PC-3 (cell line): ENCODE data around the gene CD44. TPM values are rescaled to one million over a fixed set of nuclear protein-coding genes. Genes with fewer than 3 reads are reported as not detected.

ENCODE experiments used
- ATAC-seq: fragments of 200-7000 bp; cut with Tn5 transposase; 2 replicates; pipeline ENCODE4 v1.9.1; 2020; ENCODE audit warnings: mild to moderate bottlenecking, moderate library complexity
- BruUV-seq: library from RNA; stranded (reverse); fragments of 400-500 nt; replicated peaks from 2 replicates; lab custom pipeline; 2021; lab: Mats Ljungman, UMichigan
- CTCF ChIA-PET: fragments of 300-600 bp; sonication (Branson Sonifier 250); formaldehyde crosslinking; loops from one replicate; lab custom pipeline; 2022; ENCODE audit warnings: antibody characterized with exemption; lab: Charles Lee
- POLR2A ChIA-PET: fragments of 300-600 bp; sonication (Branson Sonifier 250); formaldehyde crosslinking; loops from one replicate; lab custom pipeline; 2022; ENCODE audit warnings: antibody characterized with exemption; ENCODE audit not compliant: unreplicated experiment; lab: Charles Lee
- DNase-seq: peaks from one replicate; pipeline ENCODE4 v3.0.0-alpha.2; 2015
- H2AFZ ChIP-seq: fragments of 300-600 bp; sonication (generic); 2 replicates; pipeline ENCODE4 v1.6.0; 2016; ENCODE audit warnings: antibody characterized with exemption, low read length
- H3F3A ChIP-seq: fragments of 300-600 bp; sonication (generic); one replicate; pipeline ENCODE4 v1.6.0; 2017; ENCODE audit warnings: antibody characterized with exemption, low read length, control low read depth, mild to moderate bottlenecking; ENCODE audit not compliant: unreplicated experiment
- H3K27ac ChIP-seq: fragments of 300-600 bp; sonication (generic); 2 replicates; pipeline ENCODE4 v1.5.1; 2016; ENCODE audit warnings: mild to moderate bottlenecking, low read length
- H3K27me3 ChIP-seq: fragments of 300-600 bp; sonication (generic); 2 replicates; pipeline ENCODE4 v1.6.1; 2016; ENCODE audit warnings: low read length, mixed read lengths
- H3K36me3 ChIP-seq: fragments of 300-600 bp; sonication (generic); 2 replicates; pipeline ENCODE4 v1.6.1; 2016; ENCODE audit warnings: low read depth, mixed run types, low read length, mixed read lengths
- H3K4me1 ChIP-seq: fragments of 300-600 bp; sonication (generic); 2 replicates; pipeline ENCODE4 v1.5.1; 2016; ENCODE audit warnings: low read length; ENCODE audit not compliant: insufficient read depth
- H3K4me2 ChIP-seq: fragments of 300-600 bp; sonication (generic); 2 replicates; pipeline ENCODE4 v1.6.0; 2016; ENCODE audit warnings: low read length
- H3K4me3 ChIP-seq: fragments of 300-600 bp; sonication (generic); 2 replicates; pipeline ENCODE4 v1.5.1; 2016; ENCODE audit warnings: mild to moderate bottlenecking, low read length, mixed read lengths
- H3K79me2 ChIP-seq: fragments of 300-600 bp; sonication (generic); 2 replicates; pipeline ENCODE4 v1.6.1; 2017; ENCODE audit warnings: low read length, mixed read lengths
- H3K9ac ChIP-seq: fragments of 300-600 bp; sonication (generic); 2 replicates; pipeline ENCODE4 v1.6.0; 2016; ENCODE audit warnings: mild to moderate bottlenecking, low read length
- H3K9me2 ChIP-seq: fragments of 300-600 bp; sonication (generic); replicated peaks from 2 replicates; pipeline ENCODE4 v1.6.1; 2016; ENCODE audit warnings: mixed run types, low read length, mixed read lengths
- H3K9me3 ChIP-seq: fragments of 300-600 bp; sonication (generic); 2 replicates; pipeline ENCODE4 v1.6.1; 2016; ENCODE audit warnings: low read length, mixed read lengths
- H4K20me1 ChIP-seq: fragments of 300-600 bp; sonication (generic); 2 replicates; pipeline ENCODE4 v1.6.1; 2016; ENCODE audit warnings: low read length, mixed read lengths
- CTCF ChIP-seq: fragments of 300-600 bp; sonication (generic); conservative IDR thresholded peaks from 2 replicates; pipeline ENCODE4 v1.5.1; 2017; ENCODE audit warnings: antibody characterized with exemption, low read depth, mild to moderate bottlenecking, low read length
- EZH2 ChIP-seq: fragments of 300-600 bp; sonication (generic); IDR thresholded peaks from one replicate; pipeline ENCODE4 v1.6.1; 2017; ENCODE audit warnings: antibody characterized with exemption, mild to moderate bottlenecking, low read length; ENCODE audit not compliant: unreplicated experiment
- EZH2phosphoT487 ChIP-seq: fragments of 300-600 bp; sonication (generic); IDR thresholded peaks from 2 replicates; pipeline ENCODE4 v1.6.1; 2018; ENCODE audit warnings: mild to moderate bottlenecking, antibody characterized with exemption, low read length, borderline replicate concordance
- intact Hi-C: fragments of 100-400 bp; cut with micrococcal nuclease; formaldehyde crosslinking; loops from 2 replicates; pipeline ENCODE4 v1.9.0; 2023
- total RNA-seq: library from RNA; depleted of rRNA; stranded (reverse); fragments of >200 nt; gene quantifications from 2 replicates; pipeline ENCODE4 v1.2.3, GENCODE V29; 2014

The CD44 gene
- total RNA-seq, 1 experiment from 2014 or later = 181 TPM

GRCh38 chr11:35234460-35235156 is 95.6 kb downstream of the CD44 start:
- Histone ChIP-seq H3K9me3 (no peaks in the 10 kb centered on the region), H3K4me3 (no peak overlapping the region), H3K9ac (no peak overlapping the region), H3K27ac (no peak overlapping the region), H3K4me1 (peaks cover 25% of the 10 kb centered on the region), H2AFZ (no peak overlapping the region), H3F3A (no peaks in the 10 kb centered on the region), H3K4me2 (no peak overlapping the region), H3K27me3 (no peaks in the 10 kb centered on the region), H3K79me2 (no peaks in the 10 kb centered on the region), H3K9me2 (no peaks in the 10 kb centered on the region), H3K36me3 (peaks cover 19% of the 10 kb centered on the region), H4K20me1 (no peaks in the 10 kb centered on the region)
- BruUV-seq = no TSS peak
- DNase-seq = no peak
- ATAC-seq = no peak
- TF ChIP-seq EZH2phosphoT487 = no peak
- TF ChIP-seq EZH2 = no peak
- TF ChIP-seq CTCF = no peak
- intact Hi-C loops = loop anchor here (10.0 kb wide), 2 partner anchors 160 to 230 kb away; no protein-coding TSS in a partner anchor
- POLR2A ChIA-PET = no interaction called here
- CTCF ChIA-PET = interaction anchor here (0.6 kb wide), 1 partner anchor 563 kb away, joined by 4 read pairs; no protein-coding TSS in a partner anchor

GRCh38 chr11:35235157-35235468 is 96.1 kb downstream of the CD44 start:
- ATAC-seq (no peak), DNase-seq (no peak)
- H3F3A ChIP-seq = no peaks in the 10 kb centered on the region
- TF ChIP-seq EZH2phosphoT487 = no peak
- TF ChIP-seq EZH2 = no peak
- TF ChIP-seq CTCF = no peak
- peak overlapping the region; percentile 47; the same call in 1 of the 2 replicates for H3K27ac ChIP-seq
- no TSS peak for BruUV-seq
- no peaks in the 10 kb centered on the region for H4K20me1 ChIP-seq
- no peaks in the 10 kb centered on the region for H3K79me2 ChIP-seq
- no peak overlapping the region for H2AFZ ChIP-seq
- no peak overlapping the region for H3K4me2 ChIP-seq
- POLR2A ChIA-PET = no interaction called here
- CTCF ChIA-PET = interaction anchor here (0.6 to 1.0 kb wide), 2 partner anchors 26 to 248 kb away, joined by 3 read pairs; no protein-coding TSS in a partner anchor
- no peak overlapping the region for H3K9ac ChIP-seq
- H3K36me3 ChIP-seq = peaks cover 14% of the 10 kb centered on the region
- H3K4me1 ChIP-seq = peaks cover 25% of the 10 kb centered on the region
- no peaks in the 10 kb centered on the region for H3K27me3 ChIP-seq
- no peaks in the 10 kb centered on the region for H3K9me2 ChIP-seq
- intact Hi-C loops = loop anchor here (10.0 kb wide), 2 partner anchors 160 to 230 kb away; no protein-coding TSS in a partner anchor
- H3K9me3 ChIP-seq = no peaks in the 10 kb centered on the region
- H3K4me3 ChIP-seq = no peak overlapping the region

GRCh38 chr11:35235498-35235897 is 96.5 kb downstream of the CD44 start:
- ChIA-PET CTCF (interaction anchor here (0.6 to 1.0 kb wide), 2 partner anchors 25 to 248 kb away, joined by 3 read pairs; no protein-coding TSS in a partner anchor), POLR2A (no interaction called here)
- Histone ChIP-seq H3K9ac (no peak overlapping the region), H3F3A (no peaks in the 10 kb centered on the region), H2AFZ (no peak overlapping the region), H3K9me2 (no peaks in the 10 kb centered on the region), H3K27ac (peak overlapping the region; percentile 47), H3K79me2 (no peaks in the 10 kb centered on the region), H3K4me1 (peaks cover 25% of the 10 kb centered on the region), H3K4me3 (no peak overlapping the region), H3K36me3 (peaks cover 10% of the 10 kb centered on the region), H3K4me2 (peak overlapping the region; percentile 50), H3K27me3 (no peaks in the 10 kb centered on the region), H3K9me3 (no peaks in the 10 kb centered on the region), H4K20me1 (no peaks in the 10 kb centered on the region)
- BruUV-seq = no TSS peak
- intact Hi-C loops = loop anchor here (10.0 kb wide), 2 partner anchors 159 to 231 kb away; no protein-coding TSS in a partner anchor
- DNase-seq (no peak), ATAC-seq (no peak)
- TF ChIP-seq EZH2 (no peak), EZH2phosphoT487 (no peak), CTCF (no peak)
